Measurements from ENCODE around the gene GRM4.

Gene GRM4

DNA sequence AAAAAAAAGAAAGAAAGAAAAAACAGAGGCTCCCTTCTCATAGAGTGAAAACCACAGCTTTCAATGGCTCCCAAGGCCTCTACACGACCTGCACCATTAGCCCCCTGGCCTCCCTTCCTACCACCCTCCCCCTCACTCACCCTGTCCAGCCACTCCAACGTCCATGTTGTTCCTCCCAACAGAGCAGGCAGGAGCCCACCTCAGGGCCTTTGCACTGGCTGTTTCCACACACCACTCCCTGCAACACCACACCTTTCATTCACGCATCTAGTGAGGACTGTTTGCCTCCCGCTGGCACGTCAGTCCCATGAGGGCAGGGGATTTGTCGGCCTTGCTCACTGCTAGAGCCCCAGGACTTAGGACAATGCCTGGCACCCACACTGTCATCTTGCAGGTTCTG lies 39.5 kb downstream of the GRM4 start:
- DNase-seq: no peak

DNA sequence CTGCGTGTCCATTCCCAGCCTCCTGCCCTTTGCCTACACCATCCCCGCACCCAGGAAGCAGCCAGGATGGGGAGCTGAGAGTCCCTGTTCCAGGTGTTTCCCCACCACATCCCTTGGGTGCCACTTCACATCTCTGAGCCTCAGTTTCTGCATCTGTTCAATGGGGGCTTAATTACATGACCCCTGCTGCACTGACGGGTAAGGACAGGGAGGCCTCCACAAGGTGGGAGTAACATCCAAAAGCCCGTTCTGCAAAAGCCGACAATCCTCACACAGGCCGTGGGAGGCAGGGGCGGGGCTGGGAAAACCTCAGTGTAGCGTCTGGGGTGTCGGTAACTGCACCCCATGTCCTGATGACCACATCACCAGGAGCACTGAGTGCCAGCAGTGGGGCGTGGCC lies 41.3 kb downstream of the GRM4 start:
- no peak for DNase-seq

DNA sequence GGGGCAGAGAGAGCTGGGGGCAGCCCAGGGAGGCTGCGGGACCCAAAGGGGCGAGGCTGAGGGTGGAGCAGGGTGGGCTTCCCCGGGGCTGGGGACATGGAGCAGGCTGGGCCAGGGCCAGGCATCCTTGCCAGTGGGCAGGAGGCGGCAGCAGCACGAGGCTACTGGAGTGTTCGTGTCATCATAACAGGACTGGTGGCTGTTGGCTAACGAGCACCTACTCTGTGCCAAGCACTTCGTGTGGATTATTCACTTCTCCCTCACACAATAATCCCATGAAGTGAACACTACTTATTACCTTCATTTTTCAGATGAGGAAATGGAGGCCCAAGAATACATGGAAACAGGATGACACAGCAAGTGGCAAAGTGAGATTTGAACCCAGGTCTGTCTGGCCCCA lies 41.7 kb downstream of the GRM4 start:
- peak in 1 of 14 donors; percentile 66 for DNase-seq

DNA sequence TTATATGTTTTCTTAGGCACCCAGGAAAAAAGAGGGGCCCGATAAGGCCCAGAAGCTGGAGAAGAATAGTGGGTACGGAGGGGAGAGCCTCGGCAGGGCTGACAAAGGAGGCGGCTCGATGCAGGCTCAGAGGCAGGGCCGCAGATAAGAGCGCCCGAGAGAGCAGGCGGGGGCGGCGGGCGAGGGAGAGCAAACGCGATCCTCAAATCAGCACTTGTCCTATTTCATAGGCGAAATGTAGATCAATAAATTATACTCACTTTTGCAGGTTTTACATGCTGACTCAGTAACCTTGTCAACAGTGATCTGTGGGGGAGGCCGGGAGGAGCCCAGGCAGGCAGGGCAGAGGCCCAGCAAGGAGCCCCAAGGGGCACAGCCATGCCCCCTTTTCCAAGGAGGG lies 42.6 kb downstream of the GRM4 start:
- DNase-seq: no peak

DNA sequence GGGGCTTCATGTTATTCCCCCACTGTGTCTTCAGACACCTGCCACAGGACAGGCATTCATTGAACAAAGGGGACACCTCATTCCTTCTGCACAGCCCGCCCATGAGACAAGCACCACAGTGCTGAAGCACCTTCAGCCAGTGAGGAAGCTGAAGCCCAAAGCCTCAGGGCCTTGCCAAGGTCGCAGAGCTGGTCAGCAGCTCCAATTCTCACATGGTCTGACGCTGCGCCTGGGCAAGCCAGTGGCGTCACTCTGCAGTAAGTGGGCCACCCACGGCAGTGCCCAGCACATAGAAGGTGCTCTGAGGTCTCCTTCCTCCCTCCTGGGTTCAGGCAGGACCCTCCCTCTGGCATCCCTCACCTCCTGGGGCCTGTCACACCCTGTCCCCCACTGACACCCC lies 43.2 kb downstream of the GRM4 start:
- DNase-seq: no peak

DNA sequence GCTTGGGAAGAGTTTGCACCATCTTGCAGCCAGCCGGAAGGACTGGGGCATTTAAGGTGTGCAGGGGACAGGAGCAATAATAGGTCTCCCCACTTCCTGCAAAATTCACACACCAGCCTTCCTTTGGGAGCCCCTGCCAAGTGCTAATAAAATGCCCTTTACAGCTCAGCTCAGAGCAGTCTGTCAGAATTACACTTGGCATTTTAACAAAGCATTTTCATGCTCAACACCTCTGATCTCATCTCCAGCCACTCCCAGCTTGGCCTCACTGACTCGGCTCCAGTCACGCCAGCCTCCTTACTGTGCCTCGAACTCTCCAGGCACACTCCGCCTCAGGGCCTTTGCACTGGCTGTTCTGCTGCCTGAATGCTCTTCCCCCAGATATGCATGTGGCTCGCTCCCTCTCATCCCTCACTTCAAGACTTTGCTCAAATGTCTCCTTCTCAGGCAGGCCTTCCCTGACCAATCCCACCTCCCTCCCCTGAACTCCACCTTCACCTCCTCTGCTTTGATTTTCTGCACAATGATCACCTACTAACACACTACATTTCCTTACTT lies 43.7 kb downstream of the GRM4 start:
- DNase-seq: peak in 1 of 14 donors; percentile 86

DNA sequence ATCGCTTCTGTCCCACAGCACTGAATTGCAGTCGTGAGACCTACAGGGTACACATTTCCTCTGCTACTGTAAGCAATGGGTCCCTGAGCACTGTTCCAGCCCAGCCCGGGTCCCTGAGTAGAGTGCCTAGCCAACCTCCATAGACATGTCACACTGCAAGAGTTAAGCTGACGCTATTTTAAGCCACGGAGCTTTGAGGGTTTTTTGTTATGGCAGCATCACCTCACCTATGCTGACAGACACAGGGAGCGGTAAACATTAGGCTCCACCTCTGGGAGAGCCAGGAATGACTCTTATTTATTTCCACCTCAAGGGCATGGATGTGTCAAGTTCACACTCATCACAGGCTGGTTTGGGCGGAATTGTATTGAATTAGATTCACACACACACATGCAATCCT lies 45.1 kb downstream of the GRM4 start:
- DNase-seq: no peak

DNA sequence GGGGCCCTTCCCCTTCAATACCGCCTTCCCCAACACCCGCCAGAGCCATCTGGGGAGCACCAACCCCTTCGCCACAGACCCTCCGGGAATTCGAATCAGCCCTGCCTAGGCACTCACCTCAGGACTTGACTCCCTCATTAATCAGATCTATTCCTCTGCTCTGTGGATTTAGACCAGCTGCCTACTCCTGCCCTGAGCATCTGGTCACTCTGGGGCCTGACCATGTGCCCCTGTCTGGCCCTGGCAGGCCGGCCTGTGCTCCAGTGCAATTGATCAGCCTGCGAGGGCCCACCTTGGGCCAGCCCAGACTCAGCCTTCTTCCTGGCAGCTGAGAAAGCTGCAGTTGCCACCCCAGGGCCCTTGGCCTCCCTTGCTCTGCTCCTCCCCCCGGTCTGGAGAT lies 46.0 kb downstream of the GRM4 start:
- no peak for DNase-seq

DNA sequence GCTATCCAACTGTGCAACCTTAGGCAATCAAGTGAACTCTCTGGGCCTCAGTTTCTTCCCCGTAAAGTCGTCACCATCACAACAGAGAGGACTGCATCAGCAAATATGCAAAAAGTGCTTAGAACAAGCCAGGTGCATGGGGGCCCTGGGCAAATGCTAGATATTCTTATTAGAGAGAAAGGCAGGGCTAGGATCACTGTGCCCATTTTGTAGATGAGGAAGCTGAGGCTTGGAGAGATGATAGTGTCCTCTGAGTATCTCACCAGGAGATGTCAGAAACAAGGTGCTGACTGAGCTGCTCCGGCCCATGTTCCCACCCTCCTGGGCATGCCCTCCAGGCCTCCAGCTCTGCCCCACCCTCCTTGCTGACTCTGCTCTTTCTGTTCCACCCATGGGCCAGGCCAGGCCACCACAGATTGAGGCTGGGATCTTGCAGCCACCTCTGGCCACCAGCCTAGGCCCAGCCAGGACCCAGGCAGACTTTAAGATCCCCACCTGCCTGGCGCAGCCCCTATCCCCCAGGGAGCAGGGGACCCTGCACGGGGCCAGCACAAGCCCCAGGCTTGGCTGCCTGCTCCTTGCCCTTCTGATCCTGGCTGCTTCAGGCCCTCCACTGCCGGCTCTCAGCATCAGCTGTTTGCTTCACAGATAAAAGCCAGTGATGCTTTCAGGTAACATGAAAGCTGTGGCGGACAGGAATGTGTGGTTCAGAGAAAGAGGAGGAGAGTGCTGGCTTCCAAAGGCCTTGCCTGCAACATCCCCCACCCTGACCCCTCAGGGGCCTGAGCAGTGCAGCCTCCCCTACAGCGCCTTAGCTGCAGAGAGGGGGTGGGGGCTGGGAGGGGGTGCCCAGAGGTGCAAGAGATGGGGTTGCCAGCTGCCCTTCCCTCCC lies 47.6 kb downstream of the GRM4 start:
- no peak for DNase-seq

DNA sequence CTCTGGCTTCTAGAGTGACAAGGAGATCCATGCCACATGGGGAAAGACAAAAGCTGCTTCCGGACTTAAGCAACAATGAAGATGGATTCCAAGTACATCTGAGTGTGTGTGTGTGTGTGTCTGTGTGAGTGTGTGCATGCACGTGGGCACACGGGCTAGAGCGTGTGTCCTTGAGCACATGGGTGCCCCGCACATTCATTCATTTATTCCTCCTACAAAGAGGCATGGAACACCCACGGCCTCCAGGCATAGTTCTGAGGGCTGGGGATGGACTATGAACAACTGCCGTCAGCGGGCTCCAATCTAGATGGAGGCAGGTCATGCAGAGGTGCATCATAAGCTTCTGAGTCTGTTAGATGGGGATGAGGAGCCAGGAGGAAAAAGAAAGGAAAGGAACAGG lies 49.1 kb downstream of the GRM4 start:
- no peak for DNase-seq

DNA sequence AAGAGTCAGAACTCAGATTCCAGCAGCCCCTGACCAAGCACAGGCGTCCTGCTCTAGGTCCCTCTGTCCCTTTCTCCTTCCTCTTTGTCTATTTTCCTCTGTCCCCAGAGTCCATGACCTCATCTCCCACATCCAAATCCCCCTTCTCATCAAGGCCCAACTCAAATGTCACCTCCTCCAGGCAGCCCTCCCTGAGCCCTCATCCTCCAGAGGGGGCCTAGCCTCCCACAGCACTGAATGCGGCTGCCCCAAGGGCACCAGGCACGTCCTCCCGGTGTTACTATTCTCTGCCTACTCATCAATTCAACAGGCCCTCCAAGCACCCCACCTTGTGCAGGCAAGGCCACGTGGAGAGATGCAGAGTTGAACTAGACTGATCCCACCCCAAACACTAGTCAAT lies 49.7 kb downstream of the GRM4 start:
- DNase-seq: no peak

DNA sequence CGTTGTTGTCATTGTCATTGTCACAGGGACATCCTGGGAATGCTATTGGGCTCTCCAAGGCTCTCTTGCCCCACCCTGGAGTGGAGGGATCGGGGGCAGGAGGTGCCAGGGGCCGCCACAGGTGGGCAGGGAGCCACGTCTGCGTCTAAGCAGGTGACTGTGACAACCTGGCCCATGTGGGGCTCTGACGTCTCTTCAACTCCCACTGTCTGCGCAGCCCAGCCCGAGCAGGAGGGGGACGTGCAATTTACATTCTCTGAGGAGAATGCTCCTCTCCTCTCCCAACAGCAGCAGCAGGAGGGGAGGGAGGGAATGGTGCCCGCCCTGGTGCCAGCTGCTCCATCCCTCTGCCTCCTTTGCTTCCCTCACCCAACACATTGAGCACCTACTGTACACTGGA lies 50.1 kb downstream of the GRM4 start:
- no peak for DNase-seq

DNA sequence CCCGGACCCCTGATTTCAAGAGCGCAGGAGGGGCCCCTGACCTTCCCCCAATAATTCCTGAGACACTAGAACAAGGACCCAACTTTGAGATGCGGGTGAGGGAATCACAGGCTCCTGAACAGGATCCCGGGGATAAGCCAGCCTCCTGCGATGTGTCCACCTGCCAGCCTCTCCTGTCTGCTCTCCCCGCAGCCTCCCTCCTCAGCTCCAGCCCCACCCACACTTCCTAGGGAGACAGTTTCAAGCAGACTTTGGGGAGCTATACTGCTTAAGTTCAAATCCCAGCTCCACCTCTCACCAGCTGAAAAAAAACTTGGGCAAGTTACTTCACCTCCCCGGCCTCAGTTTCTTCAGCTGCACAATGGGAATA lies 50.8 kb downstream of the GRM4 start:
- peak in 1 of 14 donors; percentile 88 for DNase-seq

DNA sequence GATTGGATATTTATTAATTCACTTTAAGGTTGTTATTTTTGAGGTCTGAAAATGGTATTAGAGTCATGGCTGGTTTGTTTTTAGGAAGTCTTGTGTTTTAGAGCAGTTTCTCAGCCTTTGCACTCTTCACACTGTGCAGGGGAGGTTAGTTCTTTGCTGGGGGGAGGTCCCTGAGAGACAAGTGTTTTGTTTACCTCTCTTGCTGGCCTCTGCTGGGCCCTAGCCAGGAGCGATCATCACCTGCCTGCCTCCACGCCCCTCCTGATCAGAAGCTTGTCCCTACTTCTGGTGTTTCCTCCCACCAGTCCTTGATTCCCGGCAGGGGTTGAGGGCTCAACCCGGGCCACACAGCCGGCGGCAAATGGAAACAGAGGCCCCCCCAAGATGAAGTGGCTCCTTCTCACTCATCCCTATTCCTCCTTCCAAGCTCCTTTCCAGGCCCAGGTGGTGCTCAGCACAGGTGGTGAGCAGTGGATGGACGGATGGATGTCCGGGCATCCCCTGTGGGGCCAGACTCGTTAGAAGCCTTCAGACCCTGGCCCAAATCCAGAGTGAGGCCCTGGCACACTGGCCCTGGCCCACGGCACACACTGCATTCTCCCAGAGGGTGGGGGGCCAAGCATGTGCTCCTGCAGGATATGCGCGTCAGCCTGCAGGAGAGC lies 51.3 kb downstream of the GRM4 start:
- peak in 1 of 14 donors; percentile 88 for DNase-seq

DNA sequence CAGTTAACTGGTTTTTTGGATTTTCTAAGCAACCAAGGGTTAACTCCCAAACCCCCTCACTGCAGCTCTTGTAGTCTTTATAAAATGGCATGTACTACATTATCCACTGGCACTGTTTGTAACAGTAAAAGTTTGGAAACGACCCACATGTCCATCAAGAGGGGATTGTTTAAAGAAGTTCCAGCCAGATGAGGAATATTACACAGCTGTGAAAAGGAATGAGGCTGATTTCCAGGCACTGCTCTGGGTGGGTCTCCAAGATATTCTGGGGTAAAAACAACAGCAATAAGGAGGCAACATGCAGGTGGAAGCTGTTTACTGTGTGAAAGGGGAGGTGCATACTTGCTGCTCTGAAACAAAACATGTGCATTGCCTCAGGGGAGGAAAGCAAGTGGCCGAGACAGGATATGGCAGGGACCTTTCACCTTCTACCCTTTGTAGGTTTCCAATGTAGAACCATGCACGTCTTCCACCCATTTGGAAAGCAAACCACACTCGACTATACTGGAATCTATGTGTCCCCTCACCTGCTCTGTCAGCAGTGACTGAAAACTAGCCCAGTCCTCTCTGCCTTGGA lies 51.9 kb downstream of the GRM4 start:
- DNase-seq: no peak

DNA sequence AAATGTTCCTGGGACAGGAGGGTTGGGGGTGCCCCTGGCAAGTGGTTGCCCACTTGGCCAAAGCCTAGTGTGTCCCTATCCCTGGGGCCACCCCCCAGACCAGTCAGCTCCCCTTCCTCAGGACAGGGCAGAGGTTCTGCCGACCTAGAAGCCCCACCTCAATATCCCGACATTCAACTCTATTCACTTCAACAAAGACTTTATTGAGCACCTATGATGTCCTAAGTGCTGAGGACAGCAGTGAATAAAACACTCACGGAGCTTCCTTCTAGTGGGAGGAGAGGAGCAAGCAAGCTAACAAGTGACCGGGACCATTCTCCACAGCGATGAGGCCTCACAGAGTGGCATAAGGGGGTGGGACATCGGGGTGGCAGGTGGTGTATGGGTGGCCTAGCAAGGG lies 52.7 kb downstream of the GRM4 start:
- no peak for DNase-seq

DNA sequence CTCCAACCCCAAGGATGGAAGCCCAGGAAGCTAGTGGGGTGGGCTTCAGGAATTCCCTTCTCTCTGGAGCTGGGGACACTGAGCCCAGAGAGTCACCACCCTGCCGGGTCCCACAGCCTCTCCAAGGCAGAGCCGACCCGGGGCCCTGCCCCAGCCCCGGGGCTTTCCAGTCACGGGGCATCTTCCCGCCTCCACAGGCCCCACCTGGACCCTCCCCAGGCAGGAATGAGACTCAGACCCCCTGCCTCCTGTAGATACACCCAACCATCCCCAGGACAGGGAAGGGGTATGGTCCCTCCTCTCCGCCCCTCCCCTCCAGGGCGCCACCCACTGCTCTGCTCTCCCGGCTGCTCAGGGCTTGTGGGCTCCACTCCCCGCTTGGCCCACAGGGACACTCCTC lies 53.3 kb downstream of the GRM4 start:
- DNase-seq: no peak

DNA sequence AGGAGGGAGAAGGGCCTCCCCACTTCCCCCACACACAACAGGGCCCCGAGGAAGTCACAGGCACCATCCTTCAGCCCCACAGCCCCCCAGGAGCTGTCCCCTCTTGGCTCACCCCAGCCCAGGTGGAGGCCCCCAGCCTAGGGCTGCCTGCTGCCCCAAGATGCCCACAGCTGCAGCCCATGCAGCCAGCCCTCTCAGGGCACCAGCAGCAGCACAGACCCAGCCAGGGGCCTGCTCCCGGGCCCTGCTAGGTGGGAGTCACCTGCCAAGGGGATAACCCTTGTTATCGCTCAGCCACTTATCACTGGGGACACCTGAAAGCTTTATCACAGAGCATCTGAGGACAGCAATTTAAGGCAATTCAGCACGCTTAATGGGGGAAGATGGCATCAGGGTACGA lies 55.0 kb downstream of the GRM4 start:
- DNase-seq: no peak

DNA sequence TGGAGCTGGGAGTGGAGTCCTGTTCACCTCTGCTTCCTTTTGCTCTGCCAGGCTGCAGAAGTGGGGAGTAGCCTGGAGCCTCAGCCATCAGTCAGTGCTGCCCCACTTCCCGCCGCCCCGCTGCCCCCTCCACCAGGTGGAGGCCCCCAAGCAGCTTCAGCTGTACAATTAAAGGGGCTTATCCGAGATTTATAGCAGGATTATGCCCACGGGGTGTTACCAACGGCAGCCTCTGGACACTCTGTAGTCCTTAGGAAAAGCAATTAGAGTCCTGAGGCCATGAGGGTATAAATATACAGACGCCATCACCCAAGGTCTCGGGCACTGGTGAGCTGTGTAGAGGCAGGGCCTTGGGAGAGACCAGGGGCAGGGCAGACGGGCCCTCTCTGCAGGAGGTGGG lies 55.4 kb downstream of the GRM4 start:
- no peak for DNase-seq

DNA sequence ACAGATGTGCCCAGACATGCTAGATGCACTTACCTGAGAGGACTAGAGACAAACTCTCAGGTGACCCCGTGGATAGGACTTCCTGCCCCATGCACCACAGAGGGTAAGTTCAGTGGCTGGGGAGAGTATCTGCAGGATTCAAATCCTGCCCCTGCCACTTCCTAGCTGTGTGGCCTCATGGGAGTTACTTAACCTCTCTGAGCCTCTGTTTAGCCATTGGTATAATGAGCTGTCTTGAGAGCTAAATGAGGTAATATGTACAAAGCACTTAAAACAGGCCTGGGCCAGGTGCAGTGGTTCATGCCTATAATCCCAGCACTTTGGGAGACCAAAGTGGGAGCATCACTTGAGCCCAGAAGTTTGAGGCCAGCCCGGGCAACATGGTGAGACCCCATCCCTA lies 59.3 kb downstream of the GRM4 start:
- DNase-seq: no peak

DNA sequence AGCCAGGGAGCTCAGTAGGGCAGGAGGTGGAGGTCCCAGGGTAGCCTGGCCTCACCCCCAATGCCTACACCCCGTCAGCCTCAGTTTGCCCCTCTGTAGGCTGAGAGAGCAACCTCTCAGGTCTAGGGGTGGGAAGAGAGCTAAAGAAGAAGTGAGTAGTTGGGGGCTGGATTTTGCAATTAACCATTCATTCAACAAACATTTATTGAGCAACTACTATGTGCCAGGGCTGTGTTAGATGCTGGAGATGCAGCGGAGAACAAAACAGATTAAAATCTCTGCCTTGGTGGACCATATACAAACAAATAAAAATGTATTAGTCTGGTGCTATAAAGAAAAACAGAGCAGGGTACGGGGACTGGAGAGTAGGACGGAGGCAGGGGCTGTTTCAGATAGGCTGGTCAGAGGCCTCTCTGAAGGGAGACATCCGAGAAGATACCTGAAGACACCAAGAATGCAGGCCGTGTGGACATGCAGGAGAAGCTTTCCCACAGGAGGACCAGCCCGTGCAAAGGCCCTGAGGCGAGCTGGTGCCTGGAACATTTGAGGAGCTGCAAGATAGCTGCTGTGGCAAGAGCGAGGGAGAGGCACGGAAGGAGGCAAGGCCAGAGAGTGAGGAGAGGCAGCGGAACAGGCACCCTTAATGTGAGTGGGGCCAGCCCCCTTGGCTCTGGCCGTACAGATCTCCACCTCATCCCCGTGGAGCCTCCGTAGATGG lies 60.3 kb downstream of the GRM4 start:
- DNase-seq: no peak

DNA sequence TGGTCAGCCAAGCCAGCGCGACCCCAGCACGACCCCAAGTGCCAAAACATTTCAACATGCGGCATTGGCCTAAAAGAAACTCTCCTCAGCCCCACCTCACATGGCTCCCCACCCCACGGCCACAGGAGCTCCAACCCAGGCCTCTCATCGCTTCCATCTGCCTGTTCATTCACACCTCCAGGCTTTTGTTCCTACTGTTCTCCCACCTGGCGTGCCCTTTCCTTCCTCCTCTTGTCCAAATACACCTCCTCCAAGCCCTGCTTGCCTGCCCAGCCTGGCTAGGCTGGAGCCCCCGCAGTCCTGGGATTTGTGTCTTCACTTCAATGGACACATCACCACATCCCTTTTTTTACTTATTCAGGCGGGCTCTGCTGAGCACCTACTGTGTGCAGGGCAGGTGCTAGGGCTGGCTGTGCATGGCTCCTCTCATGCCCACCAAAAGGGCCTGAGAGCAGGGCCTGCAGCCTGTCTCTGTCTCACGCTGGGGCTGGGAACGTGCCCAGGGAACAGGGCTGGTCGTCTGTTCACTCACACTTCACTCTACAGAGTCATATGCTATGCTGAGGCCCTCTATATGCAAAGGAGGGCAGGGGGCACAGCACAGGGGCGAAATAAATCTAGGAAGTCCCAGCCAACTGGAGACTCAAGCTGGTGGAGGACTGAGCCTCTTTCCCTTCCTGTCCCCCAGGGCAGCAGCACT lies 61.1 kb downstream of the GRM4 start:
- peak in 2 of 14 donors; percentile 66 to 98 for DNase-seq
